ENCODE results near the gene DGKG.
A peak's percentile ranks its signal among the peaks of the same experiment; 100 is the strongest.

DGKG gene

GRCh38 chr3:186367631-186368030 is 5.6 kb upstream of the DGKG start:
- no peak for DNase-seq

GRCh38 chr3:186366206-186366605 is 4.2 kb upstream of the DGKG start:
- DNase-seq = no peak

- peak; percentile 59 to 90 for DNase-seq
Observed at GRCh38 chr3:186365202-186365974, 3.4 kb upstream of the DGKG start.

- DNase-seq = no peak
Observed at GRCh38 chr3:186362988-186363387, 954 bp upstream of the DGKG start.

- DNase-seq = no peak
Observed at GRCh38 chr3:186362537-186362842, 456 bp upstream of the DGKG start.

GRCh38 chr3:186361246-186361761 is 730 bp downstream of the DGKG start:
- DNase-seq = peak in 1 of 2 experiments; percentile 15

- DNase-seq = peak in 1 of 2 experiments; percentile 23
Observed at GRCh38 chr3:186360779-186361178, 1.3 kb downstream of the DGKG start.

GRCh38 chr3:186359078-186359477 is 3.0 kb downstream of the DGKG start:
- DNase-seq = no peak

GRCh38 chr3:186356152-186356551 is 5.9 kb downstream of the DGKG start:
- no peak for DNase-seq

GRCh38 chr3:186354100-186354499 is 7.9 kb downstream of the DGKG start:
- no peak for DNase-seq

- DNase-seq = no peak
Observed at GRCh38 chr3:186352369-186352768, 9.7 kb downstream of the DGKG start.

GRCh38 chr3:186342197-186342596 is 19.8 kb downstream of the DGKG start:
- no peak for DNase-seq

GRCh38 chr3:186340204-186340603 is 21.8 kb downstream of the DGKG start:
- DNase-seq = no peak

GRCh38 chr3:186339180-186339918 is 22.7 kb downstream of the DGKG start:
- DNase-seq = no peak

- DNase-seq = no peak
Observed at GRCh38 chr3:186333256-186333655, 28.8 kb downstream of the DGKG start.

- no peak for DNase-seq
Observed at GRCh38 chr3:186330772-186331460, 31.1 kb downstream of the DGKG start.

GRCh38 chr3:186329589-186329988 is 32.4 kb downstream of the DGKG start:
- DNase-seq = no peak

- no peak for DNase-seq
Observed at GRCh38 chr3:186327912-186328487, 34.0 kb downstream of the DGKG start.

GRCh38 chr3:186322761-186323160 is 39.3 kb downstream of the DGKG start:
- no peak for DNase-seq

- no peak for DNase-seq
Observed at GRCh38 chr3:186321746-186322145, 40.3 kb downstream of the DGKG start.

- DNase-seq = no peak
Observed at GRCh38 chr3:186320862-186321568, 41.0 kb downstream of the DGKG start.

- DNase-seq = no peak
Observed at GRCh38 chr3:186319945-186320344, 42.1 kb downstream of the DGKG start.

GRCh38 chr3:186318135-186318534 is 43.9 kb downstream of the DGKG start:
- no peak for DNase-seq
